Fibroblast of lung (primary cell): ENCODE measurements around the gene HBP1.

Source experiments
- CTCF ChIP-seq, 2 donors: IDR thresholded peaks in 1 of 2; conservative IDR thresholded peaks in 1 of 2; 1 replicate in 1 of 2; 2 replicates in 1 of 2; pipeline ENCODE4 v1.5.1; 2011 to 2012; ENCODE audit warnings: low read length in 2 of 2, control low read depth in 1 of 2, inconsistent platforms in 1 of 2, low read depth in 1 of 2, mild to moderate bottlenecking in 1 of 2
- EZH2 ChIP-seq: IDR thresholded peaks from 2 replicates; pipeline ENCODE4 v1.5.1; 2012; ENCODE audit warnings: low read length, control low read depth, mild to moderate bottlenecking; ENCODE audit errors: missing control alignments

GRCh38 chr7:107151538-107151937 is 17.3 kb upstream of the HBP1 start:
- TF ChIP-seq CTCF (conservative IDR thresholded peaks at IDR 0.05 in 1 of 2, IDR thresholded peaks at IDR 0.05 in 1 of 2; ENCODE audit: low read depth in 1 of 2, low read length in 2 of 2) (no peak), EZH2 (no peak)
